ENCODE data around the gene IL1R2. TPM values are rescaled to one million over a fixed set of nuclear protein-coding genes. Genes with fewer than 3 reads are reported as not detected.

IL1R2 gene
- polyA plus RNA-seq, 1 donor (not counting 4 experiments of a cell fraction or from before 2014, with no cell fraction given), result 57.3 TPM

DNA sequence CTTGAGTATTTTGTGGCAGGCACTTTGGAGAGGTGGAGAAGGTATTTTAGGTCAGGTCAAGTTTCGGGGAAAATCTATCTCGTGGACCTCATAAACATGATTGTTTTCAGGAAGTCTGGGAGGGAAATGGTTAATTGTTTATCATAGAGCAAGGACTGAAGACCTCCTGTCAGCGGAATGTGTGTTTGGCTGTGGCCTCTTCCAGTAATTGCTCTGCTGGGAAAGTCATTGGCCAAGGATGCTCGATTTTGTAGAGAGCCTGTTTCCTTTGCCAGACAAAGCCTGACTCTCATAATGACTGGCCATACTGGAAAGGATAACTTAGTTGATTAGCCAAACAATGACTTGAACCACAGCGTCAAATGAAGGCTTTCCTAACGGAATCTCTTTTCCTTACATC is 30.0 kb downstream of the IL1R2 start:
- Histone ChIP-seq H3K9ac (ENCODE audit: control insufficient read depth, extremely low read depth, insufficient read depth, low read length) (no peak overlapping the region), H3K9me1 (ENCODE audit: control insufficient read depth, extremely low read depth, insufficient read depth, low read length) (no peaks in the 10 kb centered on the region), H3K27ac (ENCODE audit: control insufficient read depth, insufficient read depth, low read length) (no peak overlapping the region), H3K36me3 (ENCODE audit: control insufficient read depth in 2 of 2, extremely low read depth in 1 of 2, insufficient read depth in 2 of 2, low read length in 2 of 2) (peaks cover 0 to 4% of the 10 kb centered on the region in 2 experiments), H2AFZ (ENCODE audit: control insufficient read depth, low read length) (no peak overlapping the region), H3K4me2 (ENCODE audit: control insufficient read depth, extremely low read depth, insufficient read depth, low read depth, low read length) (no peak overlapping the region), H3K9me3 (ENCODE audit: control insufficient read depth, low read depth, low read length) (no peaks in the 10 kb centered on the region), H3K4me1 (ENCODE audit: control insufficient read depth, extremely low read depth, insufficient read depth, low read length) (peaks cover 9% of the 10 kb centered on the region), H3K79me2 (ENCODE audit: control insufficient read depth, insufficient read depth, low read length) (no peaks in the 10 kb centered on the region), H4K20me1 (ENCODE audit: control insufficient read depth, extremely low read depth, insufficient read depth, low read length) (no peaks in the 10 kb centered on the region), H3K27me3 (ENCODE audit: control insufficient read depth, extremely low read depth, insufficient read depth, low read length) (no peaks in the 10 kb centered on the region), H3K4me3 (ENCODE audit: control insufficient read depth in 2 of 3, extremely low read depth in 1 of 3, insufficient read depth in 2 of 3, low read depth in 1 of 3, low read length in 3 of 3) (no peak overlapping the region)
- TF ChIP-seq CTCF (optimal IDR thresholded peaks at IDR 0.05 in 1 of 3, IDR thresholded peaks at IDR 0.05 in 1 of 3, conservative IDR thresholded peaks at IDR 0.05 in 1 of 3; ENCODE audit: extremely low read depth in 1 of 3, insufficient read depth in 2 of 3, low read length in 3 of 3) (no peak), EZH2 (IDR thresholded peaks at IDR 0.05; ENCODE audit: low read length) (no peak)
- no peak for FAIRE-seq
- DNase-seq (ENCODE audit: low read depth, low spot score), result no peak
- dilution Hi-C loops (cut with MboI; ENCODE audit: extremely low pct_ligation_motif_present, low sequenced_read_pairs), result loop anchor here (25.0 kb wide), 1 partner anchor 141 kb away; no protein-coding TSS in a partner anchor

DNA sequence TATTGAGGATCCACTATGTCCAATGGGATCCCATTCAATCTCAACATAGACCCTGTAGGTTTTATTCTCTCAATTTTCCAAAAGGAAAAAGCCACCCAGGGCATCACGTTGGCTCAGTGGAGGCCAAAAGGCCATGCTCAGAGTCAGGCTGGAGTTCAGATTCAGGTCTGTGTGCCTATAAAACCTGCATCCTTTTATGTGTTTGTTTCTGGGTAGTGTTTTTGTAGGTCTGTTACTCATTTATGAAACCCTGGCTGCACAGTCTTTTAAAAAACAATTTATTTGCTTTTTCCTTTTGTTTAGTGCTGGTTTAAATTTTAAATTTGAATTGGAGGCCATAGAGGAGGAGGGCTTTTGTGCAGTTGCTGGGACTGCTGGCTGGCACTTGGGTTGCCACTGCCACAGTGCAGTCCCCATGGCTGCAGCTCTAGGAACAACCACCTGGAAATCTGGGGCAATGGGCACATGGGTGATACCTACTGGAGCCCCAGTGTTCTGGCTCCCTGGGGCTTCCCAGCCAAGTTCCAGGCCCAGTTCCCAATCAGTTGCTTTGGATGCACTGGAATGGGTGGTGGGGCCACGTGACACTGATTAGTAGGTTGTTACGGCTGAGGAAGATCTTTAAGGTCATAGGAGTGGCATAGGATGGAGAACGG is 31.3 kb downstream of the IL1R2 start:
- DNase-seq (ENCODE audit: low read depth, low spot score) (no peak), FAIRE-seq (no peak)
- no peak overlapping the region for H3K4me3 ChIP-seq (ENCODE audit: control insufficient read depth in 2 of 3, extremely low read depth in 1 of 3, insufficient read depth in 2 of 3, low read depth in 1 of 3, low read length in 3 of 3)
- H4K20me1 ChIP-seq (ENCODE audit: control insufficient read depth, extremely low read depth, insufficient read depth, low read length), result no peaks in the 10 kb centered on the region
- TF ChIP-seq EZH2 (IDR thresholded peaks at IDR 0.05; ENCODE audit: low read length) (no peak), CTCF (optimal IDR thresholded peaks at IDR 0.05 in 1 of 3, IDR thresholded peaks at IDR 0.05 in 1 of 3, conservative IDR thresholded peaks at IDR 0.05 in 1 of 3; ENCODE audit: extremely low read depth in 1 of 3, insufficient read depth in 2 of 3, low read length in 3 of 3) (no peak)
- no peaks in the 10 kb centered on the region for H3K9me3 ChIP-seq (ENCODE audit: control insufficient read depth, low read depth, low read length)
- no peaks in the 10 kb centered on the region for H3K79me2 ChIP-seq (ENCODE audit: control insufficient read depth, insufficient read depth, low read length)
- H3K4me2 ChIP-seq (ENCODE audit: control insufficient read depth, extremely low read depth, insufficient read depth, low read depth, low read length), result no peak overlapping the region
- H3K36me3 ChIP-seq (ENCODE audit: control insufficient read depth in 2 of 2, extremely low read depth in 1 of 2, insufficient read depth in 2 of 2, low read length in 2 of 2), result peaks cover 0 to 4% of the 10 kb centered on the region in 2 experiments
- H2AFZ ChIP-seq (ENCODE audit: control insufficient read depth, low read length), result no peak overlapping the region
- H3K9me1 ChIP-seq (ENCODE audit: control insufficient read depth, extremely low read depth, insufficient read depth, low read length), result no peaks in the 10 kb centered on the region
- H3K27me3 ChIP-seq (ENCODE audit: control insufficient read depth, extremely low read depth, insufficient read depth, low read length), result no peaks in the 10 kb centered on the region
- H3K9ac ChIP-seq (ENCODE audit: control insufficient read depth, extremely low read depth, insufficient read depth, low read length), result no peak overlapping the region
- dilution Hi-C loops (cut with MboI; ENCODE audit: extremely low pct_ligation_motif_present, low sequenced_read_pairs), result loop anchor here (25.0 kb wide), 1 partner anchor 139 kb away; no protein-coding TSS in a partner anchor
- no peak overlapping the region for H3K27ac ChIP-seq (ENCODE audit: control insufficient read depth, insufficient read depth, low read length)
- peaks cover 10% of the 10 kb centered on the region for H3K4me1 ChIP-seq (ENCODE audit: control insufficient read depth, extremely low read depth, insufficient read depth, low read length)

All from keratinocyte (primary cell).